Vagina (tissue), 2 donors: ENCODE measurements around the gene ST3GAL5.

Experiments
- POLR2AphosphoS5 ChIP-seq, 2 donors: sonication (generic); formaldehyde crosslinking; IDR thresholded peaks; one replicate each; pipeline ENCODE4 v1.9.0; 2017; ENCODE audit warnings: antibody characterized with exemption in 2 of 2, mild to moderate bottlenecking in 2 of 2, low read depth in 1 of 2; ENCODE audit not compliant: insufficient read depth in 1 of 2
- TF ChIP-seq, protein P1 (sequence below), 3 experiments: fragments of 450-650 bp in 2 of 3; fragments of 200-600 bp in 1 of 3; sonication (generic) in 1 of 3; IDR thresholded peaks; one replicate each; pipeline ENCODE4 v1.5.1; 2017 to 2019; ENCODE audit warnings: antibody characterized with exemption in 3 of 3, mild to moderate bottlenecking in 2 of 3, moderate library complexity in 2 of 3

DNA sequence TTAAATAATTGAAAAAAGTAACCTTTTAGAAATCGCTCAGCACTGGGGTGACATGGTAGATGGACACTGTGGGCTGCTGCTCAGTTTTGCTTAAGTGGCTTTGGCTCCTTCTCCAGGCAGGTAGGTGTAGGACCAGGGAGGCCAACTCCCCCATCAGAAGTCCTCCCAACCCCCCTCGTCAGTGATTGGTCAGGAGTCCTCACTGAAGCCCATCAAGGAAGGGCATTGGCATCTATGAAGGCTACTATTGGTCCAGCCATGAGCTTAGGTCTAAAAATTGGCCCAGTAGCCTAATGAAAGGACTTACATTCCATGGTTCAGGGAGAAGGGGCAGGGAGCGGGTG lies 34.7 kb downstream of the ST3GAL5 start:
- TF ChIP-seq, protein P1, sequence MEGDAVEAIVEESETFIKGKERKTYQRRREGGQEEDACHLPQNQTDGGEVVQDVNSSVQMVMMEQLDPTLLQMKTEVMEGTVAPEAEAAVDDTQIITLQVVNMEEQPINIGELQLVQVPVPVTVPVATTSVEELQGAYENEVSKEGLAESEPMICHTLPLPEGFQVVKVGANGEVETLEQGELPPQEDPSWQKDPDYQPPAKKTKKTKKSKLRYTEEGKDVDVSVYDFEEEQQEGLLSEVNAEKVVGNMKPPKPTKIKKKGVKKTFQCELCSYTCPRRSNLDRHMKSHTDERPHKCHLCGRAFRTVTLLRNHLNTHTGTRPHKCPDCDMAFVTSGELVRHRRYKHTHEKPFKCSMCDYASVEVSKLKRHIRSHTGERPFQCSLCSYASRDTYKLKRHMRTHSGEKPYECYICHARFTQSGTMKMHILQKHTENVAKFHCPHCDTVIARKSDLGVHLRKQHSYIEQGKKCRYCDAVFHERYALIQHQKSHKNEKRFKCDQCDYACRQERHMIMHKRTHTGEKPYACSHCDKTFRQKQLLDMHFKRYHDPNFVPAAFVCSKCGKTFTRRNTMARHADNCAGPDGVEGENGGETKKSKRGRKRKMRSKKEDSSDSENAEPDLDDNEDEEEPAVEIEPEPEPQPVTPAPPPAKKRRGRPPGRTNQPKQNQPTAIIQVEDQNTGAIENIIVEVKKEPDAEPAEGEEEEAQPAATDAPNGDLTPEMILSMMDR (IDR thresholded peaks at IDR 0.05), result no peak
- TF ChIP-seq POLR2AphosphoS5 (IDR thresholded peaks at IDR 0.05; ENCODE audit: insufficient read depth in 1 of 2, low read depth in 1 of 2), result no peak
